Activated T-cell treated with anti-CD3 and anti-CD28 coated beads for 1 hour (primary cell): ENCODE data around the gene ATP11A.

Experiments used
- DNase-seq: peaks from one replicate; pipeline ENCODE4 v3.0.0-alpha.2; 2020; ENCODE audit warnings: low read depth

Gene ATP11A

DNA sequence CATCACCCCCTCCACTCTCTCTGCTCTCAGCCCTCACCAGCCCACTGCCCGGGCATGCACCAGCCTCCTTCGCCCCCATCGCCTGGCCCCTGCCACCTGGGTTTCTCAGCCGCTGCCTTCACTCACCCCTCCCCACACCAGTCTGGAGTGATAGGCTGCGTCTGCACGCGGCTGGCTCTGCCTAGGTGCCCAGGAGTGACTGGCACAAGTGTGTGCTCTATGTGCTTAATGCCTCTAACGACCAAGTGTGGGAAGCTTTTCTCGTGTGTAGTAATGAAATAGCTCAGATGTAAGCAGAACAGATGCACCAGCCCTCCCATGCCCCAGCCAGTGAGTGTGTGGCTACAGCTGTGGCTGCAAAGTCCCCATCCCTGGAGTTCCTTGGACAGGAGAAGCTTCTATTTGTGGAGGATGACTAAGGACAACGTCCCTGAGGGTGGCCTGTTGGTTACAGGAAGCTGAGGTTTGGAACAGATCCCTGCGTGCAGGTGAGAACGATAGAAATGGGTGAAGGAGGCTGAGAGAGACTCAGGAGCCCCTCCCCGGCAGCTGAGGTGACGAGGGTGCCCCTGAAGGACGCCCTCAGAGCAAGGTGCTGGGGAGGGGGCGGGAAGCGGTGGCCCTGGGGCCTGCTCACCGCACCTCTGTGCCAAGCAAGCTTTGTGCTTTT is 35.6 kb downstream of the ATP11A start:
- DNase-seq = no peak

- no peak for DNase-seq
These were observed 36.4 kb downstream of the ATP11A start for GRCh38 chr13:112726016-112726767.

- DNase-seq = no peak
These were observed 37.7 kb downstream of the ATP11A start for GRCh38 chr13:112727581-112727980.

GRCh38 chr13:112728375-112729126 is 38.7 kb downstream of the ATP11A start:
- DNase-seq = no peak

GRCh38 chr13:112729408-112729807 is 39.6 kb downstream of the ATP11A start:
- no peak for DNase-seq

DNA sequence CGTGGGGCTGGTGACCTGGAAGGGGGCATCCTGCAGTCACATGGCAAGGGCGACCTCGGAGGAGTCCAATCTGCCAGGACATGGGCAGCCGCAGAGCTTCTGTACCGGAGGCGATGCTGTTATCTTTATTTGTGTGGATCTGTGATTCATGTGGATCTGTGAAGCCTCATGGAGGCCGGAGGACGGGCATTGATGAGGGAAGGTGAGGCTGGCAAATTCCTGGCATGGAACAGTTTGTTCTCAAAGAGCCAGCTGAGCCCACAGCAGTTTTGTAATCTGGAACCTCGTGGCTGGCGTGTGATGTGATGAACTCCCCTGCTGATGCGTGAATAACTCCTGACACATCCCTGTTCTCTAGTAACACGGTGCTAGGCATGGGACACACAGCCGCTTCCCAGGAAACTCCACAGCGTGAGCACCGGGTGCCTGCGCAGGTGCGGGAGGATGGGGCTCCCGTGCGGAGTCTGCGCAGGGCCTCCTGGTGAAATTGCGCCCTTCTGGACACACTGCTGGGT is 40.4 kb downstream of the ATP11A start:
- no peak for DNase-seq

DNA sequence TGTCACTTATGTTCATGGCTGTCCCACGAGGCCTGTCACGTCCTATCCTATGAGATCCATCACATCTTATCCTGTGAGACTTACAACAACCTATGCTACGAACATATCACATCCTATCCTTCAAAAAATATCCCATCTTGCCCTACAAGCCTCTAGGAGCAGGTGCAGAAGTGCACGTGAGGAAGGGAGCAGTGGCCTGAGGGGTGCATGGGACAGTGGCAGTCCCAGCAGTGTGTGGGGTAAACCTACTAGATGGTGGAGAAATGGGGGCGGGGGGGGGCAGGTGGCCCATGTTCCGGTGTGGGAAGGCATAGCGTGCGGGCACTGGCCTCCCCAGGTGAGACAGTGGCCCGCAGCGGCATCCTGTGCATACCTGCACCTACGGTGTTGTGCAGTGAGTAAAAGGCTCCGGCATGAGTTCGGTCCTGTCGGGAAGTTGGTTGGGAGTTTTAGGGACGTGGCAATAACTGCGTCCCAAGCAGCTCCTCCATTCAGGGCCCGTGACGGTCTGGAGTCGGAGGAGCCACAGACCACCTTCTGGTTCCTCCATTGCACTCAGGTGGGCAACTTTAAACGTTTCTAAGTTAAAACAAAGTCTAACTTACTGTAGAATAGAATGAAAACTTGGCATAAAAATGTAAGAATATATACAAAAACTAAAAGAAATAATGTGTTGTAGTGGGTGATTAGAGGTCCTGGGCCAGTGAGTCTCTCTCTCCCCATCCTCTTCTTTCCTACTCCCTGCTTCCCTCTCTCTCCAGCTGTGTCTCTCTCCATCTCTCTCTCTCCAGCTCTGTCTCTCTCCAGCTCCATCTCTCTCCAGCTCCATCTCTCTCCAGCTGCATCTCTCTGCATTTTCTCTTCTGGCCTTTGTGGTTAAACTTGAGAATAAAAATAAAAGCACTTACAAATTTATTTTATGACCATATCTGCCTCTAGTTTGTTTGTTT is 42.1 kb downstream of the ATP11A start:
- DNase-seq = no peak

GRCh38 chr13:112732679-112733078 is 42.8 kb downstream of the ATP11A start:
- no peak for DNase-seq

GRCh38 chr13:112733112-112733511 is 43.3 kb downstream of the ATP11A start:
- no peak for DNase-seq

GRCh38 chr13:112733661-112734379 is 44.0 kb downstream of the ATP11A start:
- no peak for DNase-seq

DNA sequence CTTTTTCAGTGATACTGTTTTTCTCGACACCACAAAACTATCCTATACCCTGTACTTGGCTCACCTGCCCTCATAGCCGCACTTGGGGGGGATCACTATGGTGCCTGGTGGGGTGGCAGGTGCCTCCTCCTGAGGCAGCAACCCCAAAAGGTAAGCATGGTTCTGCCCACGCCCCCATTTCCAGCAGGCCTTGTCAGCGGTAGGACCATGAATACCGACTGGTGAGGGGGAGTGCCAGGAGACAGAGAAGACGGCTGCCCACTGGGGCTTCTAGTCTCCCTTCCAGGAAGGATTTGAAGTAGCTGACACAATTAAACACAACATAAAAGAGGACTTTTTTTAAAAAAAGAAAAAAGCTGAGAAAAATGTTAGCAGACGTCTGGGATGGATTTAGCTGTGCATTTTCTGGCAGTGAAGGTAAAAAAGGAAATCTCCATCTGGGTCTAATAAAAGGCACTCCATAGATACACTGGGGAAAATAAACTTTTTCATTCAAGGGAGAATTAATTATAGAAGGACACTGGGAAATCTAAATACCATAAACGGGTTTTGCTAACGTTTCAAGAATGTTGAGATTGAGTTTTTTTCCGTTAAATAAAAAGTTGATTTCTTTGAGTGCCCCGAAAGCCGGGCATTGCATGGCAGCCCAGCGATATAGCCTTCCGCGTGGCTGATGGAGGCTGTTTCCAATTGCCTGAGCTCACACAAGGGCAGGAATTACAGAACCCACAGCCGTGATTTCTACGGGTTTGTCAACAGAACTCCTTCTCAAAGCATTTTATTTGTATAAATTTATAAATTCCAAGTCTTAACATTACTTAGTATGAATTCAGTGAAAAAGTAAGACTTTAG is 45.1 kb downstream of the ATP11A start:
- DNase-seq = no peak

DNA sequence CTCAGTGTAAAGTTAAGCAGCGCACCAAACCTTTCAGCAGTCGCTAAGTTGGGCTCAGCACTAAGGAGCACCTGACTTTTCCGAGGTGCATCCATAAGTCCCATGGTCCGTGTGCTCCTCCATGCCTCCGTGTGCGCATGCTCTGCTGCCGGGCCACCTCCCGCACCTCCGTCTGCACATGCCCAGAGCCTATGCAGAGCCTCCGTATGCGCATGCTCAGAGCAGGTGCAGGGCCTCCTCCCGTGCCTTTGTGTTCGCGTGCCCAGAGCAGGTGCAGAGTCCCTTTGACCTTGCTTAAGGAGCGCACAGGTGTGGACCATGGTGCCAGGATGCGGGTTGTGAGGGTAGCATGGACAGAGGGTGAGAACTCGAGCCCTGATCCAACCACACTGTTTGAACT is 46.0 kb downstream of the ATP11A start:
- no peak for DNase-seq

DNA sequence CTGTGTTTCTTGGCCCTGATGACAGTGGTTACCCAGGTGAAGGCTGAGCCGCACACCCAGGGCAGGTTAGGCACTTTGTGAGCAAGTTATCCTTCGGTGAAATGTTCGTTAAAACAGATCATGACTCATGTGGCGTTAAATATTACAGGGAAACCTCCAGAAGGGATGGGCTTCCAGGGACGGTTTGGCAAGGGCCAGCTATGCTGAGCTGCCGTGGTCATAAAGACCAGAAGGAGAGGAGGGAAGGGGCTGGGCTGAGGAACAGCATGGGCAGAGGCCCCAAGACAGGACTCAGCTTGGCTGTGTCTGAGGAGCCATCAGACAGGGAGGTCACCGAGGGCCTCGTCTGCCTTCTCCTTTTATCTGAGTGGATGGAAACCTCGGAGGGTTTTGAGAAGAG is 47.5 kb downstream of the ATP11A start:
- DNase-seq = no peak

- DNase-seq = no peak
These were observed 48.8 kb downstream of the ATP11A start for GRCh38 chr13:112738606-112739005.

- no peak for DNase-seq
These were observed 50.8 kb downstream of the ATP11A start for GRCh38 chr13:112740502-112741131.

- DNase-seq = no peak
These were observed 51.4 kb downstream of the ATP11A start for GRCh38 chr13:112741185-112741755.

GRCh38 chr13:112741835-112742570 is 52.2 kb downstream of the ATP11A start:
- DNase-seq = no peak

GRCh38 chr13:112742583-112742982 is 52.7 kb downstream of the ATP11A start:
- no peak for DNase-seq
